ENCODE results near the gene TNPO3.
"Not testable (repeated sequence)": the region's sequence is repeated elsewhere in the genome, so short reads cannot be mapped to it uniquely, and the experiment has no call there.

TNPO3 gene

DNA sequence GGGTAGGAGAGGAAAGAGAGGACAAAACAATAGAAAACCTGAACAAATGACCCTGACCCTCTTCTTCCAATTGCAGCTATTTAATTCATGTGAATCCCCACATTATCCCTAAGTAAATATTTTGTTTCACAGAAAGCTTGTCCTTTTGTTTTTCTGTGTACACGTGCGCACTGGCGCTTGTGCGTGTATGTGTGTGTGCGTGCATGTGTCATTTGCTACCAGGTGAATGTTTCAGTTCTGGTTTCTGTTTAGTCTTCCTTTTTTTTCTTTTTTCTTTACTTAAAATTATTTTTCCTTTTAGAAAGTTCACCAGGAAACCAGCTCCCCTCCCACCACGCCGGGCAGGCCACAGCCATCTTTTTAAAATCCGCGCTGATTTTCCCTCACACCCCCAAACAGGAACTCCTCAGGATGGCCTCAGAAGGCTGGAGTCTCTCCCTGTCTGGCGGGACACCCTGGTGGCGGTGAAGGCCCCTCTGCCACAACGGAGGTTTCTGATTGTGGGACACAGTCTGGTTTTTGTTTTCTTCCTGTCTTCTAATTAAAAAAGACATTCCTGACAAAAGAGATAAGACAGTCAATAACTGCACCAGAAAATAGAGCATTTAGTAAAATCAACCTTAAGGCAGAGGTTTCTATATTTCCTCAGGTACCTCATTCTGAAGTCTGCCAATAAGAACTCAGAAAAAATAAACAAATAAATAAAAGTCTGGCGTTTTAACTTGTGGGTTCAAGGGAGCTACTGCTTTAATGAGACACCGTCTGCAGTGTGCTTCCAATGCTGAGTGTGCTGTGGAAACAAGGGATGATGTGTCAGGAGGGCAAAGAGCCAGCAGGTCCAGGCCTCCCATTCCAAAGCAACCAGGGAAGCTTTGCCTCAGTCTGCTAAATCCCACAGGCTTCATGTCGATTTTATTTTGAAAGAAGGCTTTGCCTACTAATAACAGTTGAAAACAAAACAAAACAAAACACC is 99.8 kb downstream of the TNPO3 start:
- no peak for DNase-seq

DNA sequence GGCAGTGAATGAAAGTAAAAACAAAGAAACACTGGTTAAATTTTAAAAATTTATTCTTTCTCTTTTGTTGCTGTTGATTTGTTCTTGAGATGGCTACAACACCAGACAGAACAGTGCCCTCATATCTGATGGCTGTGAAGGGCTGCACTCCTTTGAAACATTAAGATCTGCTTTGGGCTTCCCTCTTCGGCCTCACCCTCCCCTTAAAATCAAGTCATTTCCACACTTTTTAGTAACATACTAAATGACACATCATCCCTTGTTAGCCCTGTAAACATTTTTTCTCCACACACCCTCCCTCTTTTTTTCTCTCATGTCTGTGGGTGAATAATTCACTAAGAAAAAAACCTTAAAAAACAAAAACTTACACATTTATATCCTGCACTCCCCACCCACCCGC is 100.8 kb downstream of the TNPO3 start:
- no peak for DNase-seq

GRCh38 chr7:128951296-128951695 is 103.6 kb downstream of the TNPO3 start:
- no peak for DNase-seq

DNA sequence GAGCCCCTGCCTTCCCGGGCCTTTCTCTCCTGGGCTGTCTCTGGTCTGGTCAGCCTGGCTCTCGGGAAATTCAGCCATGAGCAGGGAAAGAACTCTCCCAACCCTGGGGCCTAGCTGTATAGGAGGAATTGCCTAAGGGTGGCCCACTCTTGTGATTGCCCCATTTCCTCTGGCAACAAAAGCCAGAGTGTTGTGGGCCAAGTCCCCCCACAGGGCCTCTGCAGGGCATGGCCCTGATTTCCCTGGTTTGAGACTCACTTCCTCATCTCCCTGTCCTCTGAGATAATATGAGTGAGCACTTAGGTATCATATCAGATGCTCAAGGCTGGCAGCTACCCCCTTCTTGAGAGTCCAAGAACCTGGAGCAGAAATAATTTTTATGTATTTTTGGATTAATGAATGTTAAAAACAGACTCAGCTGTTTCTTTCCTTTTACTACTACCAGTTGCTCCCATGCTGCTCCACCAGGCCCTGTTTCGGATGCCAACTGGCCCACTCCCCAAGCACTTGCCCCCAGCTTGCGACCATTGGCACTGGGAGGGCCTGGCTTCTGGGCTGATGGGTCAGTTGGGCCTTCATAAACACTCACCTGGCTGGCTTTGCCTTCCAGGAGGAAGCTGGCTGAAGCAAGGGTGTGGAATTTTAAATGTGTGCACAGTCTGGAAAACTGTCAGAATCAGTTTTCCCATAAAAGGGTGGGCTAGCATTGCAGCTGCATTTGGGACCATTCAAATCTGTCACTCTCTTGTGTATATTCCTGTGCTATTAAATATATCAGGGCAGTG is 105.7 kb downstream of the TNPO3 start:
- DNase-seq, result no peak

GRCh38 chr7:128948312-128948973 is 106.5 kb downstream of the TNPO3 start:
- no peak for DNase-seq

- no peak for DNase-seq
These were observed 107.1 kb downstream of the TNPO3 start for GRCh38 chr7:128947854-128948253.

DNA sequence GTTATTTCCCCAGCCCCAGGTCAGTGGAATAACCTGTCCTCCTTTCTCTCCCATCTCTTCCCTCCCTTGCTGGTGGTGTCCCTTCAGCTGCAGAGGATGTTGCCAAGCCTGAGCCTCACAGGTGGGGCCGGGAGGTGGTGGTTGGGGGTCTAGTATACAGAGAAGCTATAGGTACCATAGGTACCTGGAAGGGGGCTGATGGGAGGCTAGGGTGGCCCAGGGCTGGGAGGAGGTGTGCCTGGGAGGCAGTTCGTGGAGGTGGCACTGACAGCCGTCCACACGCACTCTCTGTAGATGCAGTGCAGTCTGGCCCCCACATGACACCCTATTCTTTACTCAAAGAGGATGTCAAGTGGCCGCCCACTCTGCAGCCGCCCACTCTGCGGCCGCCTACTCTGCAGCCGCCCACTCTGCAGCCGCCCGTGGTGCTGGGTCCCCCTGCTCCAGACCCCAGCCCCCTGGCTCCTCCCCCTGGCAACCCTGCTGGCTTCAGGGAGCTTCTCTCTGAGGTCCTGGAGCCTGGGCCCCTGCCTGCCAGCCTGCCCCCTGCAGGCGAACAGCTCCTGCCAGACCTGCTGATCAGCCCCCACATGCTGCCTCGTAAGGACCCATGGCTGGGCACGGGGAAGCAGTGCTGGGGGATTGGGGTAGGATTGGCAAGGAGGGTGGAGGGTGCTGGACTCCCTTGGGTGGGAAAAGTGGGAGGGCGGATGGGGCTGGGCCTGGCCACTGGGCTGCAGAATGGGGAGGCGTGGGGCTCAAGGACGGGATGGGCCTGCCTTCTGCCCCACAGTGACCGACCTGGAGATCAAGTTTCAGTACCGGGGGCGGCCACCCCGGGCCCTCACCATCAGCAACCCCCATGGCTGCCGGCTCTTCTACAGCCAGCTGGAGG is 107.7 kb downstream of the TNPO3 start:
- DNase-seq, result no peak

- DNase-seq, result no peak
These were observed 109.1 kb downstream of the TNPO3 start for GRCh38 chr7:128945668-128946366.

DNA sequence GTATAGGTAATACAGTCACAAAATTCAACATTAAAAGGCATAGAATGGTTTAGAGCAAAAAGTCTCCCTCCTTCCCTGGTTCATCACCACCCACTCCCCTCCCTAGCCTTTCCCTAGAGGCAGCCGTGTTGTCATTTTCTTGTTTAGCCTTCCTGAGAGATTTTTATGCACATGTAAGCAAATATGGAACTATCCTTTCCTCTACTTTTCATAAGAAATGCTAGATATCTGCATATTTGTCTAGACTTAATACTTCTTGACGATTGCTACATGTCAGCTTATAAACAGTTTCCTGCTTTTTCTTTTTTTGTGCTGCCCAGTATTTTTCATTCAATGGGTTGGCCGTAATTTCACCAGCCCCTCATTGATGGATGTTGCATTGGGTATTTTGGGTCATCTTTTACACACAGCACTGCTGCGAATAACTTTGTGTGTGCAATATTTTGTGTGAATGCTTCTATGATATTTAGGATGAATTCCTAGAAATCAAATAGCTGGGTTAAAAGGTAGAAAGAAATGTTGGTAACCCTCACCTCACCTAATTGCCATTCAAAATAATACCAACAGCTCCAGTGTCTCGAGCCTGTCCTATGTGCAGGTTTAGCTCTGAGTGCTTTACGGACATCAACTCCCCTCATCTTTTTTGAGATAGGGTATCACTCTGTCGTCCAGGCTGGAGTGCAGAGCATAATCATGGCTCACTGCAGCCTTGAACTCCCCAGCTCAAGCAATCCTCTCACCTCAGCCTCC is 110.2 kb downstream of the TNPO3 start:
- DNase-seq, result no peak

DNA sequence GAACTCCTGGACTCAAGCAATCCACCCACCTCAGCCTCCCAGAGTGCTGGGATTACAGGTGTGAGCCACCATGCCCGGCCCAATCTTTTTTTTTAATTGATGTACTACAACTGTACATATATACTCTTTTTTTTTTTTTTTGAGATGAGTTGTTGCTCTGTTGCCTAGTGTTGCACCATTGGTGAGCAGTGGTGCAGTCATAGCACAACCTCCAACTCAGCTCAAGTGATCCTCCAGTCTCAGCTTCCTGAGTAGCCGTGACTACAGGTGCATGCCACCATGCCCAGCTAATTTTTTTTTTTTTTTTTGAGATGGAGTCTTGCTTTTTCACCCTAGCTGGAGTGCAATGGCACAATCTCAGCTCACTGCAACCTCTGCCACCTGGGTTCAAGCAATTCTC is 111.7 kb downstream of the TNPO3 start:
- DNase-seq, result not testable (repeated sequence)

- DNase-seq, result no peak
These were observed 112.9 kb downstream of the TNPO3 start for GRCh38 chr7:128941946-128942526.

- DNase-seq, result no peak
These were observed 113.5 kb downstream of the TNPO3 start for GRCh38 chr7:128941323-128941890.

GRCh38 chr7:128940494-128941322 is 114.2 kb downstream of the TNPO3 start:
- DNase-seq, result no peak

- DNase-seq, result no peak
These were observed 115.0 kb downstream of the TNPO3 start for GRCh38 chr7:128939861-128940410.

DNA sequence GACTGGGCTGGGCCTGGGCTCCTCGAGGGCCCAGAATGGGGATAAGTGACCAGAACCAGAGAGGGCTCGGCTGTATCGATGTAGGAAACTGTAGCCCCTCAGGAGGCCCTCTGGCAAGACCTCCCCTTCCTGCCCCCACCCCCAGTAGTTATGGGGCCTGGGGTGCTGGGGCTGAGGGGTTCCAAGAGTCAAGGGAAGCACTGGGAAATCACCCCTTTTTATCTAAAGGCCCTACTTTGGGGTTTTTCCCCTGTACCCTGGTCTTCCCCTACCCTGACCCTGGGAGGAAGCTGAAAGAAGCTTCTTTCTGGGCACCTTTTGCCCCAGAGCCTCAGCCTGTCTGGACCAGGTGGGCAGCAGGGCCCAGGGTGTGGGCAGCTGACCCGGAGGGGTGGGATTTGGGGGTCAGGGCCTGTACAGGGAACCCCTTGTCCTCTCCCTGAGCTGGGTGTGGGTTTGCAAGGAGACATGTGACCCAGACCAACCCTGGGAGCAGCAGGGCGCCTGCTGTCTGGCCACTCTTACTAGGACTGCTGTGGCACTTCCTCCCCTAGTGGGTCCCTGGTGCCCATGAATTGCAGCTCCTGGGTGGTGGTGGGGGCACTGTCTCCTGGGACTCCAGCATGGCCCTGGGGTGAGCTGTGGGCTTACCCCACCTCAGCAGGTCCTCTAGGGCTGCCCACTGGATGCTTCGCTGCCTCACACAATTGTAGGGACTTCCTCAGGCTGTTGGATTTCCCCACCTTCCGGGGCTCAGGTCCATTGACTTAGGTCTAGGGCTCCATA is 115.6 kb downstream of the TNPO3 start:
- no peak for DNase-seq

DNA sequence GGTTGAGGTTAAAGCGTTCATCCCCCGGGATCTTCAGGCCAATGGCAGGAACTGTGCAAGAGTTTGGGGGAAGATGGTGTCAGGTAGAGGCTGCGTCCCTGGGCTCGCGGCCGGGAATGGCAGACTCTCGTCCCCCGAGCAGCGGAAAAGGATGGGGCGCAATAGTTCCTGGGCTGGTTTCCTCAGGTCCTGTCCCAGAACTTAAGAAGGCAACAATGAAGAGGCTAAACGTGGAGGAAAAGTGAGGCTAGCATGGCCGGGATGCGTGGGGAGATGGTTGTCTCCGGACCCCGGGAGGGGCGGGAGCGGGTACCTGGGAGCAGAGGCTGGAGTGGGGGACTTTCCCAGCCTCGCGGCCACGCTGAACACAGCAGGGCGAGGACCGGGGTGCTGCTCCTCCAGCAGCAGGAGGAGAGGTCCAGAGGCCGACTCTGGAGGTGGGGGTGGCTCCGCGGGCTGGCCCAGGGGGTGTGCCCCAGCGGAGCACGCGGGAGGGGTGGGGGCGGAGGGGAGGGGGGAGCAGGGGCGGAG is 116.3 kb downstream of the TNPO3 start:
- no peak for DNase-seq

GRCh38 chr7:128937647-128938543 is 117.0 kb downstream of the TNPO3 start, which contains the start of gene IRF5:
IRF5 (plus strand) TSS chr7:128937927; CDS start chr7:128942082, 4,155 bp downstream.
- DNase-seq, result no peak
